Stimulated activated CD8-positive, alpha-beta memory T cell treated with anti-CD3 and anti-CD28 coated beads, Interleukin-7, amount 100 ng/mL, for 24 hours (primary cell): ENCODE results near the gene IL15.
"Not testable (repeated sequence)": the region's sequence is repeated elsewhere in the genome, so short reads cannot be mapped to it uniquely, and the experiment has no call there.

Experiments
- DNase-seq: peaks from one replicate; pipeline ENCODE4 v3.0.0-alpha.2; 2020; ENCODE audit warnings: low read depth

The IL15 gene

GRCh38 chr4:141703497-141703896 is 67.1 kb downstream of the IL15 start:
- DNase-seq, result no peak

GRCh38 chr4:141705048-141705746 is 68.8 kb downstream of the IL15 start:
- no peak for DNase-seq

GRCh38 chr4:141705747-141706377 is 69.5 kb downstream of the IL15 start:
- no peak for DNase-seq

GRCh38 chr4:141706445-141706844 is 70.1 kb downstream of the IL15 start:
- DNase-seq, result no peak

- no peak for DNase-seq
Observed at GRCh38 chr4:141711211-141711610, 74.8 kb downstream of the IL15 start.

- DNase-seq, result no peak
Observed at GRCh38 chr4:141713185-141713584, 76.8 kb downstream of the IL15 start.

GRCh38 chr4:141713771-141714445 is 77.5 kb downstream of the IL15 start:
- DNase-seq, result no peak

- DNase-seq, result no peak
Observed at GRCh38 chr4:141719585-141719984, 83.2 kb downstream of the IL15 start.

- no peak for DNase-seq
Observed at GRCh38 chr4:141721174-141721573, 84.8 kb downstream of the IL15 start.

- no peak for DNase-seq
Observed at GRCh38 chr4:141724646-141725045, 88.3 kb downstream of the IL15 start.

GRCh38 chr4:141727420-141727819 is 91.0 kb downstream of the IL15 start:
- no peak for DNase-seq

- no peak for DNase-seq
Observed at GRCh38 chr4:141730805-141731204, 94.4 kb downstream of the IL15 start.

- DNase-seq, result no peak
Observed at GRCh38 chr4:141731481-141731880, 95.1 kb downstream of the IL15 start.

- DNase-seq, result no peak
Observed at GRCh38 chr4:141739636-141740035, 103.3 kb downstream of the IL15 start.

GRCh38 chr4:141746026-141746425 is 109.6 kb downstream of the IL15 start:
- DNase-seq, result no peak

GRCh38 chr4:141751806-141752205 is 115.4 kb downstream of the IL15 start:
- not testable (repeated sequence) for DNase-seq

- DNase-seq, result no peak
Observed at GRCh38 chr4:141757287-141757686, 120.9 kb downstream of the IL15 start.

GRCh38 chr4:141759796-141760425 is 123.5 kb downstream of the IL15 start:
- DNase-seq, result no peak

- no peak for DNase-seq
Observed at GRCh38 chr4:141761926-141762325, 125.5 kb downstream of the IL15 start.

- DNase-seq, result no peak
Observed at GRCh38 chr4:141763374-141763773, 127.0 kb downstream of the IL15 start.

- no peak for DNase-seq
Observed at GRCh38 chr4:141768954-141769353, 132.6 kb downstream of the IL15 start.

- no peak for DNase-seq
Observed at GRCh38 chr4:141771889-141772830, 135.8 kb downstream of the IL15 start.
